CD4-positive, alpha-beta T cell treated with Interleukin-1 beta for 1 hour (primary cell): Measurements from ENCODE around the gene HIP1R.
A peak's percentile ranks its signal among the peaks of the same experiment; 100 is the strongest.

Experiments
- DNase-seq, 2 donors: peaks; one replicate each; pipeline ENCODE4 v3.0.0-alpha.2; 2020 to 2022

HIP1R gene

GRCh38 chr12:122830517-122831214, 4.6 kb upstream of the HIP1R start:
- no peak for DNase-seq

DNA sequence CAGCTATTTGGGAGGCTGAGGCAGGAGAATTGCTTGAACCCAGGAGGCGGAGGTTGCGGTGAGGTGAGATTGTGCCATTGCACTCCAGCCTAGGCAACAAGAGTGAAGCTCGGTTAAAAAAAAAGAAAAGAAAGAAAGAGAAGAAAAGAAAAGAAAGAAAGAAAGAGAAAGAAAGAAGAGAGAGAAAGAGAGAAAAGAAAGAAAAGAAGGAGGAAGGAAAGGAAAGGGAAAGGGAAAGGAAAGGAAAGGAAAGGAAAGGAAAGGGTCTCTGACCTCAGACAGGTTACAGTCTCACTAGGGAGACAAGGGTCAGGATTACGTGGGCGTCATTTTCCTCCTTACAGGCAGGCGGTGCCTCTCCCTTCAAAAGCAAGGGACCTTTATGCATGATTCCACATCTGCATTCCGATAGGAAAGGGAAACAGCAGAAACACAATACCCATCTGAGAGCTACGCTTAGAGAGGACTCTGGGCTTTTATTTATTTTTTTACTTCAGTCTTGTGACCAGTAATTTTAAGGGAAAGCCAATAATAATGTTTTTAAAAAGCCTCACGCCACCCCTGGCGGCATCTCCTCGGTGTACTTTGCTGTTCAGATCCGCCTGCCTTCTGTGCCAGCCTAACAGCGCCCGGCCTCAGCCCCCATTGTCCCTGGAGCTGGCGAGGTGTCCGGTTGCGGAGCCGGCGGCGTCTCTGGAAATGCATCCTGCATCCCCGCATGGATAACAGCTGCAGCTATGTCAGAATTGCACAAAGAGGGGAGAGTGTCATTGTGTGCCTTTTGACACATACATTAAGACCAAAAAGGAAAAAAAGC, 945 bp upstream of the HIP1R start:
- peak; percentile 11 to 19 for DNase-seq

DNA sequence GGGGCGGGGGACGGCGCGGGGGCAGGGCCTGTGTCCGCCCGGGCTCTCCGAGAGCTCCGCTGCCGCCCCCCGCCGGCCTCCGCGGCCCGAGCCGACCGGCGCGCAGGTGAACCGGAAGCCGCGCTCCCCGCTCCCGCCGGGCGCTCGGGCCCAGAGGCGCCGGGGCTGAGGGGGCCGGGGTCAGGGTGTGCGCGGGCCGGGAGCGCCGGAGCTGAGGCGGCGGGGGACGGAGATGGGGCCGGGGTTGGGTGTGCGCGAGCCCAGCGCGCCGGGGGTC, 431 bp downstream of the HIP1R start:
- peak; percentile 16 for DNase-seq

DNA sequence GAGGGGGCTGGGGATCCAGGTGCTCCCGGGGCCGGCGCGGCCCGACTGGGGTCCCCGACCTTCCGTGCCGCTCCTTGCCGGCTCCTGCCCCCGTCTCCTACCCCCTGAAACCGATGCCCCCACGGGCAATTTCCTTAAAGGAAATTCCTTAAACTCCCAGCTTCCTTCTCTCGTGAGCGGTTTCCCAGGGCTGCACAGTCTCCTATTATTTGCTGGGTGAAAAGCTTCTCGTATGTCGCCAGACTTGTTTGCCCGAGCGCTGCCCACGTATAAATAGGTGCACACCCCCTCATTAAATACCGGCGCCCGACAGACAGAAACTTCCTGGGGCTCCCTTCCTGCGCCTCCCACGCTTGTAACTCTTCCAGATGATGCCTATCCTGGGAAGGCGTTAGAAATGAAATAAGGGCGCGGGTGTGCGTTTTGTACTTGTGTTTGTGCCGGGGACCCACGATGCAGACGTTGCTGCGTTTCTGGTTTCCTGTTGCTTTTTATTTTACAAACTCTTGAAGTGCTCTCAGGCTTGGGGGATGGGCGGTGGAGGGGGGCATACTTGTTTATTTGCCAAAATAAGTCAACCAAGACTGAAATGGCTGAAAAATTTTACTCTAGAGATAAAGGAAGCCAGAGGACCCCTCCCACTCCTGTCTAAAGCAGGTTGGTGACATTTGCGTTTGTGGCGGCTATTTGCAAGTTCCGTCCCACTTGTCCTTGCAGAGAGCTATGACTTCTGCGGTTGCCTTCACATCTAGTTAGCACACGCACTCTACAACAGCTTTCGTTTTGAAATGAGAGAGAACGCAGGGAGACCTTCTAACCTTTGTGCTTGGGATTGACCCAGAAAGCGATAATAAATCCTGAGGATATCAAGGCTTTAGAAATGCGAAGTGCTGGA, 1.0 kb downstream of the HIP1R start:
- peak; percentile 51 to 69 for DNase-seq

GRCh38 chr12:122837306-122838265, 2.3 kb downstream of the HIP1R start:
- no peak for DNase-seq

- DNase-seq = no peak
Observed at GRCh38 chr12:122838841-122839240, 3.6 kb downstream of the HIP1R start.

DNA sequence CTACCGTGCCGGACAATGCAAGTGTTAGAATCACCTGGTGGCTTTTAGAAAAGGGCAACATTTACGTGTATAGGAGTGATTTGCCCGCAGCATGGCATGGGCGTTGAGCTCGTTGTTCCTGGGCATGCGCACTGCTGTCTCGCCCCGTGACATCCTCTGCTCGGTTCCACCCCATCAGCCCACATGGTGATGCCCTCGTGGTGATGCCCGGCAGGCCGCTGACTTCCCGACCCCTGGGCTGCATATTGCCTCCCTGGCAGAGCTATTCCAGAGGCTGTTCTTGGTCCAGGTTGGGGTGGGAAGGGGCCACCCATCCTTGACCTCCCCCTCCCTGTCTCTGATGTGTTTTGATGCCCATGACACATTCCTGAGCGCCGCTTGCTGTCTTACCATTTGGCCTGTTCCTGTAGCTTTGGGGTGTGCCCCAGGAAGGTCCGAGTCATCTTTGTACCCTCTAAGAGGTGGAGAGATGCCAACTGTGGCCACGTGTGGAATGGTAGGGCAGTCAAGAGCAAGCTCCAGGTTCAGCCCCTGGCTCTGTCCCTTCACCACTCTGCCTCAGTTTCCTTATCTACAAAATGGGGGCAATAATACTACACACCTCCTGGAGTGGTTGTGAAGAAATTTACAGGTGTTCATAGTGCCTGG, 4.8 kb downstream of the HIP1R start:
- DNase-seq = no peak

- no peak for DNase-seq
Observed at GRCh38 chr12:122840580-122841513, 5.6 kb downstream of the HIP1R start.

DNA sequence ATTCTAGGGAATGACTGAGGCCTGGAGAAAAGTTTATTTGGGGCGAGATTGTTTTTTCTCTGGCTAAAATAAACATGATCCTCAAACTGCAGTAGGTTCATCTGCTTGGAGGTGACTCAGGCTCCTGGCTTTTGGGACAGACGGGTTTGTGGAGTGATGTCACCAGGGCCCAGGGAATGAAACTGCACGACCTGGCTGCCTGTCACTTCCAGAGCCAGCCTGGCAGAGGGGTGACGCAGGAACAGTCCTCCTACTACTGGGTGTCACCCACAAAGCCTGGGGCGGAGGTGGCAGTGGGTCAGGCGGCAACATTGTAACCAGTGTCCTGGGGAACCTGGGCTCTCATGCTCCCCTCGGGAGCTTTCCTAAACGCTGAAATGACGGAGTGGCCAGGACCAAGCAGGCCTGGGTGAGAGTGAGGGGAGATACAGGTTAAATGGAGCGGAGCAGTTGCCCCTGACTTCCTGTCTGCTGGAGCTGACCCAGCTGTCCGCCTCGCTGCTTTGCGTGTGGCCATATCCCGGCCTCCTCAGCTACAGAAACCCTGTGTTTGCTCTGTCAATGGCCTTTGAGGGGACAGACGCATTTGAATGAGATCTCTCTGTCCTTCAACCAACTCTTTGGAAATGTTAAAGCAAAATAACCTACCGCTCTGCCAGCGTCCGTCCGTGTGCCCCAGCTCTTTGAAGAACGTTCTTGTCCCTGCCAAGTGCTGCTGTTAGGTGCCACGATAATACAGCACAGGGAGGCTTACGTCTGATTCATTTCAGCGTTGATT, 6.5 kb downstream of the HIP1R start:
- no peak for DNase-seq

- DNase-seq = no peak
Observed at GRCh38 chr12:122842505-122843405, 7.5 kb downstream of the HIP1R start.

GRCh38 chr12:122843455-122843854, 8.2 kb downstream of the HIP1R start:
- DNase-seq = no peak

GRCh38 chr12:122844366-122844971, 9.2 kb downstream of the HIP1R start:
- no peak for DNase-seq

- DNase-seq = no peak
Observed at GRCh38 chr12:122845041-122845864, 10.0 kb downstream of the HIP1R start.

DNA sequence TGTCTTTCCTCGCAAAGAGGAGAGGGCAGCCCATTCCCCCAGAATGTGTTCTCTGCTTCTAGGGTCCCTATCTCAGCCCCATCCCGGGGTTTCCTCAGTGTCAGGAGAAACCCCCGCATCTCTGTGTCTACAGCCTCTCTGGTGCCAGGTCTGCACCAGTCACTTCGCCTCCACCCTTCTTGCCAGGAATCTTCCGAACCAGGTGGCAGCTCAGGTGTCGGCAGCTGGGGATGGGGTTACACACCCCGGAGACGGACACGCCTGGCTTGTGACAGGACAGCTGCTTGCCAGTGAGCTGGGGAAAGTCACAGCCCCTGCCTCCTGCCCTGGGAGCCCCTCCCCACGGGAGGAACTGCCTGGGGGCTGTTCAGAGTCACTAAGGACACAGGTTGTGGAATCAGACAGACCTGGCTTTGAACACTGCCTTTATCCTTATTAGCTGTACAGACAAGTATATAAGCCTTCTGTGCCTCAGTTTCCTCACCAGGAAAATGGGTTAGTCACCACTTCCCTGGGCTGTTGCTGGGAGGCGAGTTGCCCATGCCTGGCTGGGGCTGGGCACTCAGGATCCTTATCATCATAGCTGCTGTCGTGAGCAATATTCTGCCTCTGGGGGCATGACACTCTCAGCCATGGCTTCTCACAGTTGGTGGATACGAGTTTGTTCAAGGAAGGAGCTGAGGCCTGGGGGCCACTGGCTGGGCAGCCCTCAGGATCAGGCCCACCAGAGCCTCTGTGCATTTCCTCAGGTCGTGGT, 10.8 kb downstream of the HIP1R start:
- no peak for DNase-seq

DNA sequence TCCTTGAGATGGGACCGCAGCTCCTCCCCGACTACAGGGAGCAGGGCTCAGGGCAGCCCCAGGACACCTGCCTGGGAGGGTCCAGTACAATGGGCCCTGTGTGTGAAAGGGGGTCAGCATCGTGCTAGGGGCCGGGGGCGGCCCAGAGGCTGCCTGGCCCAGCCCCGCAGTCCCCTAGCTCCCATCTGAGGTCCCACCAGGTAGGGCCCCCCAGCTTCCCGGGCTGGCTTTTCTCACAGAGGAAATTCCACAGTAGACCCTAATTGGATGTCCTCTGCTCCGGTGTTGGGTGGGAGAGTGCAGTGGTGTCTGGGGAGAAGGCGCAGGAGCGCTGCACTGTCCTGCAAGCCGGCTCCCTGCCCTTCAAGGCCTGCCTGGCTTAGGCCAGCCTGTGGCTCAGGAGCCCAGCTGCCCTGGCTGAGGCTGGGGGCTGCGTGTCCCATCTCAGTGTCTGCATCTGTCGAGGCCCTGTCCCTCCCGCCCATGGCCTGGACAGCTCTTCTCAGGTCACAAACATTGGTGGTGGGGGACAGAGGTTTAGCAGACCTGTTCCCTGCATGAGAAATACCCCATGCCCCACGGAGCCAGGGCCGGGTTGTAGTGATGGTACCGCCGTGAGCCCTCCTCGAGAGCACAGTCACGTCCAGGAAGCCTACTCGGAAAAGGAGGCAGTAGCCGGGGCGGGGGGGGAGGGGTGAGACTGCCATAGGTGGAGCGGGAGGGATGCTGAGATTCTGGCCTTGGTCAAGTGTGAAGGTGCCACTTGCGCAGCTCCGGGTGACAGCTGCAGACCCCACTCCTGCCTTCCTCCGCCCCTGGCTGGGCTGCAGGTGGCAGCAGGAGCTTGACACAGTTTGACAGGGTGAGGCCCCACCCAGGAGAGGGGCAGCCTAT, 11.6 kb downstream of the HIP1R start:
- DNase-seq = no peak

GRCh38 chr12:122847516-122847836, 12.2 kb downstream of the HIP1R start:
- DNase-seq = no peak
